SK-N-SH treated with all-trans-retinoic acid at 6 μM for 48 hours (cell line): Measurements from ENCODE around the gene CCRL2.

Experiments
- BACH2 ChIP-seq: fragments of 250-450 bp; sonication (Bioruptor Pico); IDR thresholded peaks from 2 replicates; pipeline ENCODE4 v1.9.0; 2021; ENCODE audit warnings: mild to moderate bottlenecking, borderline replicate concordance
- PATZ1 ChIP-seq: fragments of 250-450 bp; sonication (Bioruptor Pico); IDR thresholded peaks from 2 replicates; pipeline ENCODE4 v1.8.0; 2020; ENCODE audit warnings: mild to moderate bottlenecking, moderate library complexity, borderline replicate concordance
- ZNF565 ChIP-seq: fragments of 450-650 bp; formaldehyde crosslinking; conservative IDR thresholded peaks from 2 replicates; pipeline ENCODE4 v1.5.0; 2020; ENCODE audit warnings: low read depth, mild to moderate bottlenecking, moderate library complexity
- TF ChIP-seq, protein P1 (sequence below): fragments of 250-450 bp; sonication (Bioruptor Pico); IDR thresholded peaks from 2 replicates; pipeline ENCODE4 v1.8.0; 2021; ENCODE audit warnings: low read depth, mild to moderate bottlenecking, moderate library complexity, borderline replicate concordance
- TF ChIP-seq, protein P2 (sequence below): fragments of 250-450 bp; sonication (Bioruptor Pico); IDR thresholded peaks from 2 replicates; pipeline ENCODE4 v1.5.1; 2020; ENCODE audit warnings: low read depth, mild to moderate bottlenecking, moderate library complexity

GRCh38 chr3:46440531-46441294, 33.7 kb downstream of the CCRL2 start:
- TF ChIP-seq PATZ1 (no peak), BACH2 (CRISPR knock-in tag) (no peak), ZNF565 (no peak)
- TF ChIP-seq, protein P1, sequence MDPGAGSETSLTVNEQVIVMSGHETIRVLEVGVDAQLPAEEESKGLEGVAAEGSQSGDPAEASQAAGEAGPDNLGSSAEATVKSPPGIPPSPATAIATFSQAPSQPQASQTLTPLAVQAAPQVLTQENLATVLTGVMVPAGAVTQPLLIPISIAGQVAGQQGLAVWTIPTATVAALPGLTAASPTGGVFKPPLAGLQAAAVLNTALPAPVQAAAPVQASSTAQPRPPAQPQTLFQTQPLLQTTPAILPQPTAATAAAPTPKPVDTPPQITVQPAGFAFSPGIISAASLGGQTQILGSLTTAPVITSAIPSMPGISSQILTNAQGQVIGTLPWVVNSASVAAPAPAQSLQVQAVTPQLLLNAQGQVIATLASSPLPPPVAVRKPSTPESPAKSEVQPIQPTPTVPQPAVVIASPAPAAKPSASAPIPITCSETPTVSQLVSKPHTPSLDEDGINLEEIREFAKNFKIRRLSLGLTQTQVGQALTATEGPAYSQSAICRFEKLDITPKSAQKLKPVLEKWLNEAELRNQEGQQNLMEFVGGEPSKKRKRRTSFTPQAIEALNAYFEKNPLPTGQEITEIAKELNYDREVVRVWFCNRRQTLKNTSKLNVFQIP (CRISPR knock-in tag) = no peak
- TF ChIP-seq, protein P2, sequence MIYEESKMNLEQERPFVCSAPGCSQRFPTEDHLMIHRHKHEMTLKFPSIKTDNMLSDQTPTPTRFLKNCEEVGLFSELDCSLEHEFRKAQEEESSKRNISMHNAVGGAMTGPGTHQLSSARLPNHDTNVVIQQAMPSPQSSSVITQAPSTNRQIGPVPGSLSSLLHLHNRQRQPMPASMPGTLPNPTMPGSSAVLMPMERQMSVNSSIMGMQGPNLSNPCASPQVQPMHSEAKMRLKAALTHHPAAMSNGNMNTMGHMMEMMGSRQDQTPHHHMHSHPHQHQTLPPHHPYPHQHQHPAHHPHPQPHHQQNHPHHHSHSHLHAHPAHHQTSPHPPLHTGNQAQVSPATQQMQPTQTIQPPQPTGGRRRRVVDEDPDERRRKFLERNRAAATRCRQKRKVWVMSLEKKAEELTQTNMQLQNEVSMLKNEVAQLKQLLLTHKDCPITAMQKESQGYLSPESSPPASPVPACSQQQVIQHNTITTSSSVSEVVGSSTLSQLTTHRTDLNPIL (CRISPR knock-in tag) = no peak
